Breast epithelium (tissue), 3 donors: ENCODE data around the gene MAFG.

ENCODE experiments used
- CTCF ChIP-seq, 3 donors: fragments of 450-650 bp; IDR thresholded peaks; one replicate each; pipeline ENCODE4 v1.5.1; 2016 to 2017; ENCODE audit warnings: antibody characterized with exemption in 3 of 3, mild to moderate bottlenecking in 3 of 3, moderate library complexity in 3 of 3
- POLR2A ChIP-seq: fragments of 450-650 bp; IDR thresholded peaks from one replicate; pipeline ENCODE4 v1.6.1; 2016; ENCODE audit warnings: antibody characterized with exemption, mild to moderate bottlenecking, moderate library complexity
- POLR2AphosphoS5 ChIP-seq, 3 donors: sonication (generic); formaldehyde crosslinking; IDR thresholded peaks; one replicate each; pipeline ENCODE4 v1.6.1; 2017; ENCODE audit warnings: antibody characterized with exemption in 3 of 3

GRCh38 chr17:81927152-81927652, 333 bp downstream of the MAFG start:
- TF ChIP-seq CTCF (IDR thresholded peaks at IDR 0.05) (no peak), POLR2AphosphoS5 (IDR thresholded peaks at IDR 0.05) (no peak), POLR2A (no peak)
